Measurements from ENCODE around the gene ATP6V1D. TPM values are rescaled to one million over a fixed set of nuclear protein-coding genes. Genes with fewer than 3 reads are reported as not detected.

The ATP6V1D gene
- total RNA-seq, 1 donor from 2014 or later: 156 TPM

- H3K36me3 ChIP-seq (ENCODE audit: control insufficient read depth, insufficient read depth, low read length): no peaks in the 10 kb centered on the region
- no peak for DNase-seq (ENCODE audit: low read depth)
- no peaks in the 10 kb centered on the region for H3K27me3 ChIP-seq (ENCODE audit: control insufficient read depth, insufficient read depth, low read length)
- H3K4me3 ChIP-seq (ENCODE audit: low read depth, low read length): no peak overlapping the region
- TF ChIP-seq, protein P1, sequence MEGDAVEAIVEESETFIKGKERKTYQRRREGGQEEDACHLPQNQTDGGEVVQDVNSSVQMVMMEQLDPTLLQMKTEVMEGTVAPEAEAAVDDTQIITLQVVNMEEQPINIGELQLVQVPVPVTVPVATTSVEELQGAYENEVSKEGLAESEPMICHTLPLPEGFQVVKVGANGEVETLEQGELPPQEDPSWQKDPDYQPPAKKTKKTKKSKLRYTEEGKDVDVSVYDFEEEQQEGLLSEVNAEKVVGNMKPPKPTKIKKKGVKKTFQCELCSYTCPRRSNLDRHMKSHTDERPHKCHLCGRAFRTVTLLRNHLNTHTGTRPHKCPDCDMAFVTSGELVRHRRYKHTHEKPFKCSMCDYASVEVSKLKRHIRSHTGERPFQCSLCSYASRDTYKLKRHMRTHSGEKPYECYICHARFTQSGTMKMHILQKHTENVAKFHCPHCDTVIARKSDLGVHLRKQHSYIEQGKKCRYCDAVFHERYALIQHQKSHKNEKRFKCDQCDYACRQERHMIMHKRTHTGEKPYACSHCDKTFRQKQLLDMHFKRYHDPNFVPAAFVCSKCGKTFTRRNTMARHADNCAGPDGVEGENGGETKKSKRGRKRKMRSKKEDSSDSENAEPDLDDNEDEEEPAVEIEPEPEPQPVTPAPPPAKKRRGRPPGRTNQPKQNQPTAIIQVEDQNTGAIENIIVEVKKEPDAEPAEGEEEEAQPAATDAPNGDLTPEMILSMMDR (IDR thresholded peaks at IDR 0.05; ENCODE audit: insufficient read depth, low read length, poor library complexity, severe bottlenecking): no peak
These were observed 30.4 kb upstream of the ATP6V1D start for GRCh38 chr14:67389811-67390534.

DNA sequence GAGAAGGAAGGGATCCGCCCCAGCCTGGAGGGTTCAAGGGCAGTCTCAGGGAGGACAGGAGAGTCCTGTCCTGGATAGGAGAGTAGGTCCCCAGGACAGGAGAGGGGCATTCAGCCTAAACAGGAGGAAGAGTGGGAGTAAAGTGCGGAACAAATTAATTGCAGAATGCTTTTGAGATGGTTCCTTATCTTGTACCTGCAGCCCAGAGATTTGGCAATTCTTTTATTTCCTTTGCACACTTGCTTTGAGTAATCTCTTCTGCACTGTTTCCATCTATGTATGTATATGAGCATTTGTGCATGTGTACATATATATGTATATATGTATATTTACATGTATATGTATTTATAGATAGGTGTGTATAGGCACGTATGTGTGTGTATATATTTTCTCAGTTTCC, 29.7 kb upstream of the ATP6V1D start:
- Histone ChIP-seq H3K27me3 (ENCODE audit: control insufficient read depth, insufficient read depth, low read length) (no peaks in the 10 kb centered on the region), H3K36me3 (ENCODE audit: control insufficient read depth, insufficient read depth, low read length) (no peaks in the 10 kb centered on the region), H3K4me3 (ENCODE audit: low read depth, low read length) (no peak overlapping the region)
- DNase-seq (ENCODE audit: low read depth): no peak
- TF ChIP-seq, protein P1 (IDR thresholded peaks at IDR 0.05; ENCODE audit: insufficient read depth, low read length, poor library complexity, severe bottlenecking): no peak

DNA sequence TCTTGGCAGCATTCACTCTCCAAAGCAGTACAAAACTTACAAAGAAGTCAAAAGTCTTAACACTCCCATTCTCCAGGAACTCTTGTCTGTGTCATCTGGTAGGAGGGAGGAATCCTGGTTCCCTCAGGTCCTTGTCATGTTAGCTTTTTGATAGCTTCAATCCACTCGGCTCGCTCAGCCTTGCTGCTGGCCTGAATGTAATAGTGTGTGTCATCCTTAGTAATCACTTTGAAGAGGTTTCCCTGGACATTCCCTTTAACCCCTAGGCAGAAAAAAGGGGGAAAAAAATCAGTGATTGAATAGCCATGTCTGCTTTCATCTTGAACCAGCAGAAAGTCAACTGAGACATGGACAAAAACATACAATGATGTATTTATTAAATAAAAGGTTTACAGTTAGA, 27.6 kb upstream of the ATP6V1D start:
- Histone ChIP-seq H3K4me3 (ENCODE audit: low read depth, low read length) (no peak overlapping the region), H3K27me3 (ENCODE audit: control insufficient read depth, insufficient read depth, low read length) (no peaks in the 10 kb centered on the region), H3K36me3 (ENCODE audit: control insufficient read depth, insufficient read depth, low read length) (no peaks in the 10 kb centered on the region)
- DNase-seq (ENCODE audit: low read depth): no peak
- TF ChIP-seq, protein P1 (IDR thresholded peaks at IDR 0.05; ENCODE audit: insufficient read depth, low read length, poor library complexity, severe bottlenecking): no peak

- no peaks in the 10 kb centered on the region for H3K27me3 ChIP-seq (ENCODE audit: control insufficient read depth, insufficient read depth, low read length)
- TF ChIP-seq, protein P1 (IDR thresholded peaks at IDR 0.05; ENCODE audit: insufficient read depth, low read length, poor library complexity, severe bottlenecking): no peak
- no peaks in the 10 kb centered on the region for H3K36me3 ChIP-seq (ENCODE audit: control insufficient read depth, insufficient read depth, low read length)
- H3K4me3 ChIP-seq (ENCODE audit: low read depth, low read length): no peak overlapping the region
- no peak for DNase-seq (ENCODE audit: low read depth)
These were observed 26.0 kb upstream of the ATP6V1D start for GRCh38 chr14:67385618-67386017.

DNA sequence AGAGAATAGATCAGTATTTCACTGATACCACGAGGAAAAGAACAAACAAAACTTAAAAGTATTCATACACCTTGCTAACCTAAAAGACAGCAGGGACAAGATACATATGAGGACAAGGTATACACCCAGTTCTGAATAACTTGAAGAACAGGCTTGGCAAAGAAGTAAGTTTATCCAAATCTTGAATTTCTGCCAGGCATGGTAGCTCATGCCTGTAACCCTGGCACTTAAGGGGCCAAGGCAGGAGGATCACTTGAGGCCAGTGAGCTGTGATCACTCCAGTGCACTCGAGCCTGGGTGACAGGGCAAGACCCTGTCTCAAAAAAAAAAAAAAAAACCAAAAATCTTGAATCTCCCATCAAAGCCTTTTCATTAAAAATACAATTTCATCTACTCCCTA, 25.5 kb upstream of the ATP6V1D start:
- DNase-seq (ENCODE audit: low read depth): no peak

More for the DNA sequence above, 25.5 kb upstream of the ATP6V1D start:
- Histone ChIP-seq H3K36me3 (ENCODE audit: control insufficient read depth, insufficient read depth, low read length) (no peaks in the 10 kb centered on the region), H3K4me3 (ENCODE audit: low read depth, low read length) (no peak overlapping the region), H3K27me3 (ENCODE audit: control insufficient read depth, insufficient read depth, low read length) (no peaks in the 10 kb centered on the region)
- TF ChIP-seq, protein P1 (IDR thresholded peaks at IDR 0.05; ENCODE audit: insufficient read depth, low read length, poor library complexity, severe bottlenecking): no peak
